GM18861 (cell line): ENCODE measurements around the gene JADE2.

Experiments used
- ATAC-seq: cut with Tn5 transposase; IDR thresholded peaks from one replicate; pipeline ENCODE4 v1.9.1; 2021; ENCODE audit not compliant: unreplicated experiment

The JADE2 gene

GRCh38 chr5:134568337-134568700 lies 42.8 kb downstream of the JADE2 start:
- ATAC-seq, result no peak

- no peak for ATAC-seq
Measured at GRCh38 chr5:134568761-134569695, 43.6 kb downstream of the JADE2 start.

- ATAC-seq, result no peak
Measured at GRCh38 chr5:134569758-134570364, 44.4 kb downstream of the JADE2 start.

GRCh38 chr5:134570365-134570758 lies 44.9 kb downstream of the JADE2 start:
- no peak for ATAC-seq

GRCh38 chr5:134570886-134571285 lies 45.4 kb downstream of the JADE2 start:
- ATAC-seq, result no peak

- no peak for ATAC-seq
Measured at GRCh38 chr5:134571693-134572405, 46.4 kb downstream of the JADE2 start.

- ATAC-seq, result no peak
Measured at GRCh38 chr5:134572811-134573210, 47.3 kb downstream of the JADE2 start.

GRCh38 chr5:134574521-134574920 lies 49.1 kb downstream of the JADE2 start:
- no peak for ATAC-seq

- ATAC-seq, result no peak
Measured at GRCh38 chr5:134575316-134575715, 49.8 kb downstream of the JADE2 start.

- no peak for ATAC-seq
Measured at GRCh38 chr5:134576386-134577021, 51.0 kb downstream of the JADE2 start.

- ATAC-seq, result no peak
Measured at GRCh38 chr5:134577022-134577795, 51.7 kb downstream of the JADE2 start.

- ATAC-seq, result no peak
Measured at GRCh38 chr5:134577796-134578577, 52.5 kb downstream of the JADE2 start.

GRCh38 chr5:134578578-134579283 lies 53.3 kb downstream of the JADE2 start:
- no peak for ATAC-seq

GRCh38 chr5:134579284-134579771 lies 53.9 kb downstream of the JADE2 start:
- no peak for ATAC-seq

GRCh38 chr5:134580001-134580460 lies 54.6 kb downstream of the JADE2 start:
- ATAC-seq, result no peak

GRCh38 chr5:134581241-134581981 lies 55.9 kb downstream of the JADE2 start:
- ATAC-seq, result no peak

GRCh38 chr5:134582281-134582680 lies 56.8 kb downstream of the JADE2 start:
- ATAC-seq, result no peak

GRCh38 chr5:134582941-134583340 lies 57.5 kb downstream of the JADE2 start:
- no peak for ATAC-seq
